K562 (cell line): ENCODE results near the gene ETV3. TPM values are rescaled to one million over a fixed set of nuclear protein-coding genes. Genes with fewer than 3 reads are reported as not detected.

ENCODE experiments used
- BRD9 ChIP-seq: fragments of 450-650 bp; IDR thresholded peaks from 2 replicates; pipeline ENCODE4 v1.6.1; 2018; ENCODE audit warnings: low read depth; ENCODE audit not compliant: partially characterized antibody
- CBX5 ChIP-seq: IDR thresholded peaks from 2 replicates; pipeline ENCODE4 v1.6.1; 2014; ENCODE audit warnings: low read depth, borderline replicate concordance
- FOXO4 ChIP-seq: fragments of 450-650 bp; formaldehyde crosslinking; IDR thresholded peaks from 2 replicates; pipeline ENCODE4 v1.4.0; 2020; ENCODE audit warnings: mild to moderate bottlenecking, moderate library complexity
- HNRNPH1 ChIP-seq: fragments of 200-400 bp; formaldehyde crosslinking; optimal IDR thresholded peaks from 2 replicates; pipeline ENCODE3; 2017; ENCODE audit warnings: low read depth, mild to moderate bottlenecking, low read length, moderate library complexity
- HNRNPUL1 ChIP-seq: fragments of 200-400 bp; formaldehyde crosslinking; IDR thresholded peaks from 2 replicates; pipeline ENCODE4 v1.6.1; 2017; ENCODE audit warnings: low read length
- MTA1 ChIP-seq: fragments of 450-650 bp; IDR thresholded peaks from 2 replicates; pipeline ENCODE4 v1.6.1; 2017; ENCODE audit warnings: borderline replicate concordance
- NEUROD1 ChIP-seq: fragments of 150-350 bp; IDR thresholded peaks from 2 replicates; pipeline ENCODE4 v1.6.1; 2014; ENCODE audit warnings: borderline replicate concordance, low read length, low read depth; ENCODE audit not compliant: partially characterized antibody
- NFYB ChIP-seq: IDR thresholded peaks from 2 replicates; pipeline ENCODE4 v1.6.1; 2011; ENCODE audit warnings: mild to moderate bottlenecking, moderate library complexity; ENCODE audit not compliant: insufficient read length; ENCODE audit errors: extremely low read depth
- NR3C1 ChIP-seq: sonication (generic); formaldehyde crosslinking; IDR thresholded peaks from 2 replicates; pipeline ENCODE4 v1.8.1; 2022; ENCODE audit warnings: missing genetic modification reagents
- PRMT5 ChIP-seq: sonication (generic); formaldehyde crosslinking; IDR thresholded peaks from 2 replicates; pipeline ENCODE4 v1.5.0; 2020; ENCODE audit warnings: missing genetic modification reagents
- RFX5 ChIP-seq: IDR thresholded peaks from 2 replicates; pipeline ENCODE4 v1.6.1; 2011; ENCODE audit warnings: low read depth, mild to moderate bottlenecking, improper control_type of control experiment, low read length
- SPI1 ChIP-seq: IDR thresholded peaks from 2 replicates; pipeline ENCODE4 v1.6.1; 2011; ENCODE audit warnings: low read depth, low read length, control low read depth, borderline replicate concordance
- TAF15 ChIP-seq: fragments of 200-400 bp; formaldehyde crosslinking; IDR thresholded peaks from 2 replicates; pipeline ENCODE4 v1.6.1; 2017; ENCODE audit warnings: mild to moderate bottlenecking, low read depth, low read length, moderate library complexity
- TEAD1 ChIP-seq, 2 experiments: fragments of 450-650 bp in 1 of 2; sonication (generic) in 1 of 2; formaldehyde crosslinking; IDR thresholded peaks; 2 replicates each; pipeline versions ENCODE4 v1.4.0 to v1.8.0; 2020 to 2022; ENCODE audit warnings: mild to moderate bottlenecking in 2 of 2, missing genetic modification reagents in 1 of 2
- THAP12 ChIP-seq: fragments of 250-450 bp; sonication (Bioruptor Pico); IDR thresholded peaks from 2 replicates; pipeline ENCODE4 v1.9.0; 2021; ENCODE audit warnings: mild to moderate bottlenecking, inconsistent platforms
- TRIM24 ChIP-seq, 2 experiments: fragments of 450-650 bp; IDR thresholded peaks; 2 replicates each; pipeline ENCODE4 v1.6.1; 2016
- ZBTB12 ChIP-seq: fragments of 250-450 bp; sonication (Bioruptor Pico); IDR thresholded peaks from 2 replicates; pipeline ENCODE4 v1.4.0; 2020
- ZKSCAN8 ChIP-seq: fragments of 200-800 bp; sonication (Bioruptor generic); IDR thresholded peaks from 2 replicates; pipeline ENCODE4 v1.6.1; 2016; ENCODE audit warnings: missing genetic modification characterization, missing compliant biosample characterization
- ZNF124 ChIP-seq: sonication (generic); formaldehyde crosslinking; IDR thresholded peaks from 2 replicates; pipeline ENCODE4 v1.8.1; 2022; ENCODE audit warnings: missing genetic modification reagents
- ZNF133 ChIP-seq: fragments of 250-450 bp; sonication (Bioruptor Pico); IDR thresholded peaks from 2 replicates; pipeline ENCODE4 v1.4.0; 2020; ENCODE audit warnings: mild to moderate bottlenecking
- ZNF512 ChIP-seq: IDR thresholded peaks from 2 replicates; pipeline ENCODE4 v1.6.1; 2016; ENCODE audit warnings: missing genetic modification characterization, missing compliant biosample characterization
- ZNF699 ChIP-seq: fragments of 250-450 bp; sonication (Bioruptor Pico); IDR thresholded peaks from 2 replicates; pipeline ENCODE4 v1.8.0; 2021; ENCODE audit warnings: mild to moderate bottlenecking, moderate library complexity; ENCODE audit not compliant: insufficient replicate concordance
- ZSCAN32 ChIP-seq: fragments of 450-650 bp; formaldehyde crosslinking; IDR thresholded peaks from 2 replicates; pipeline ENCODE4 v1.4.0; 2020; ENCODE audit warnings: mild to moderate bottlenecking, moderate library complexity
- polyA plus RNA-seq, 8 experiments: library from polyadenylated mRNA; depleted of rRNA in 4 of 8; stranded (reverse) in 5 of 8; unstranded in 3 of 8; fragments of >200 nt; fragmentation: Nextera tagmentation in 2 of 8; fragmentation: Illumina TruSeq in 1 of 8; extraction: Ambion mirVana in 2 of 8; extraction: Trizol in 1 of 8; gene quantifications; 2 replicates each; pipeline versions ENCODE4 v1.2.1 to v1.2.3, GENCODE V29; 2011 to 2014; ENCODE audit warnings: inconsistent platforms in 1 of 8, missing spikeins in 1 of 8
- total RNA-seq, 7 experiments: library from RNA; depleted of rRNA in 6 of 7; stranded (reverse); fragments of >200 nt in 6 of 7; fragmentation: Illumina TruSeq in 2 of 7; extraction: Trizol in 2 of 7; gene quantifications; 2 replicates each; pipeline versions ENCODE4 v1.2.1 to v1.2.3, GENCODE V29; 2011 to 2021; ENCODE audit warnings: low replicate concordance in 1 of 7

Gene ETV3
- total and polyA plus RNA-seq, 9 of the 15 experiments (the other 6 are each of a cell fraction or from before 2014, with no cell fraction given), result 3.1 to 16.0 (median 9.0) TPM

GRCh38 chr1:157138220-157139051 lies at the start of gene ETV3 (continued):
- peak in 1 of 2 experiments; percentile 58; a peak in 2 of 4 replicates for TF ChIP-seq TEAD1 (CRISPR knock-in tag; IDR thresholded peaks at IDR 0.05)
- TF ChIP-seq THAP12 (CRISPR knock-in tag), result peak; percentile 32; the same call in 1 of the 2 replicates
- TF ChIP-seq FOXO4 (CRISPR knock-in tag), result no peak
- TF ChIP-seq ZNF512 (tag), result no peak
- no peak for TF ChIP-seq RFX5
- no peak for TF ChIP-seq HNRNPH1
- TF ChIP-seq ZNF124 (CRISPR knock-in tag), result 0 out of 2 replicates have a peak, but pooled peaks have one; percentile 76
- TF ChIP-seq TAF15, result no peak
- TF ChIP-seq PRMT5 (CRISPR knock-in tag), result no peak
- TF ChIP-seq NR3C1 (CRISPR knock-in tag), result 0 out of 2 replicates have a peak, but pooled peaks have one; percentile 75
- TF ChIP-seq NEUROD1, result peak; percentile 38
- peak; percentile 81 for TF ChIP-seq ZBTB12
- TF ChIP-seq ZSCAN32 (CRISPR knock-in tag), result no peak
- TF ChIP-seq TRIM24 (IDR thresholded peaks at IDR 0.05), result no peak
- TF ChIP-seq MTA1, result no peak
- no peak; the same call in 1 of the 2 replicates for TF ChIP-seq ZKSCAN8 (CRISPR knock-in tag)
- peak; percentile 58 for TF ChIP-seq SPI1
- no peak for TF ChIP-seq ZNF699 (CRISPR knock-in tag)
- no peak for TF ChIP-seq BRD9
- TF ChIP-seq HNRNPUL1, result no peak
- TF ChIP-seq CBX5, result no peak
- no peak for TF ChIP-seq NFYB
- no peak for TF ChIP-seq ZNF133
